Uterus (tissue), 4 donors: Measurements from ENCODE around the gene NUDT3. TPM values are rescaled to one million over a fixed set of nuclear protein-coding genes. Genes with fewer than 3 reads are reported as not detected.
"Not testable (repeated sequence)": the region's sequence is repeated elsewhere in the genome, so short reads cannot be mapped to it uniquely, and the experiment has no call there.

Source experiments
- DNase-seq, 2 donors: peaks; one replicate each; pipeline ENCODE4 v3.0.0-alpha.2; 2019 to 2020
- H3K27ac ChIP-seq, 2 donors: fragments of 200-600 bp; sonication (generic); 1 replicate in 1 of 2; 2 replicates in 1 of 2; pipeline ENCODE4 v1.5.1; 2016 to 2018
- H3K27me3 ChIP-seq, 2 donors: fragments of 200-600 bp; sonication (generic); one replicate each; pipeline ENCODE4 v1.5.1; 2018 to 2019; ENCODE audit warnings: control low read depth in 1 of 2
- H3K36me3 ChIP-seq, 2 donors: fragments of 200-600 bp; sonication (generic); one replicate each; pipeline ENCODE4 v1.5.1; 2019; ENCODE audit warnings: control low read depth in 1 of 2
- H3K4me1 ChIP-seq, 2 donors: fragments of 200-600 bp; sonication (generic); one replicate each; pipeline ENCODE4 v1.5.1; 2018 to 2019; ENCODE audit warnings: control low read depth in 1 of 2
- H3K4me3 ChIP-seq, 2 donors: fragments of 200-600 bp; sonication (generic); 1 replicate in 1 of 2; 2 replicates in 1 of 2; pipeline ENCODE4 v1.5.1; 2018 to 2019; ENCODE audit warnings: mild to moderate bottlenecking in 1 of 2
- H3K9me3 ChIP-seq, 2 donors: fragments of 200-600 bp; sonication (generic); one replicate each; pipeline ENCODE4 v1.5.1; 2019; ENCODE audit warnings: control low read depth in 1 of 2
- CTCF ChIP-seq, 4 experiments: fragments of 200-600 bp in 2 of 4; fragments of 450-650 bp in 2 of 4; sonication (generic) in 2 of 4; IDR thresholded peaks; one replicate each; pipeline ENCODE4 v1.5.1; 2016 to 2019; ENCODE audit warnings: antibody characterized with exemption in 4 of 4, mild to moderate bottlenecking in 2 of 4, moderate library complexity in 1 of 4
- POLR2A ChIP-seq, 2 donors: fragments of 450-650 bp; IDR thresholded peaks; one replicate each; pipeline ENCODE4 v1.6.1; 2016; ENCODE audit warnings: antibody characterized with exemption in 2 of 2, mild to moderate bottlenecking in 1 of 2, moderate library complexity in 1 of 2
- intact Hi-C: fragments of 100-400 bp; cut with DNase I; formaldehyde crosslinking; loops from one replicate; pipeline ENCODE4 v1.15.1; 2023; ENCODE audit warnings: low total_unique reads
- total RNA-seq, 4 donors: library from RNA; depleted of rRNA in 3 of 4; stranded (reverse); fragments of >200 nt in 3 of 4; gene quantifications; one replicate each; pipeline versions ENCODE4 v1.1.0 to v1.2.4, GENCODE V29; 2014 to 2023
- donor health status: DM: yes; HTN: yes; CAD: no.

The NUDT3 gene
- total RNA-seq, 4 donors from 2014 or later: 15.6 to 58.8 (median 38.2) TPM

DNA sequence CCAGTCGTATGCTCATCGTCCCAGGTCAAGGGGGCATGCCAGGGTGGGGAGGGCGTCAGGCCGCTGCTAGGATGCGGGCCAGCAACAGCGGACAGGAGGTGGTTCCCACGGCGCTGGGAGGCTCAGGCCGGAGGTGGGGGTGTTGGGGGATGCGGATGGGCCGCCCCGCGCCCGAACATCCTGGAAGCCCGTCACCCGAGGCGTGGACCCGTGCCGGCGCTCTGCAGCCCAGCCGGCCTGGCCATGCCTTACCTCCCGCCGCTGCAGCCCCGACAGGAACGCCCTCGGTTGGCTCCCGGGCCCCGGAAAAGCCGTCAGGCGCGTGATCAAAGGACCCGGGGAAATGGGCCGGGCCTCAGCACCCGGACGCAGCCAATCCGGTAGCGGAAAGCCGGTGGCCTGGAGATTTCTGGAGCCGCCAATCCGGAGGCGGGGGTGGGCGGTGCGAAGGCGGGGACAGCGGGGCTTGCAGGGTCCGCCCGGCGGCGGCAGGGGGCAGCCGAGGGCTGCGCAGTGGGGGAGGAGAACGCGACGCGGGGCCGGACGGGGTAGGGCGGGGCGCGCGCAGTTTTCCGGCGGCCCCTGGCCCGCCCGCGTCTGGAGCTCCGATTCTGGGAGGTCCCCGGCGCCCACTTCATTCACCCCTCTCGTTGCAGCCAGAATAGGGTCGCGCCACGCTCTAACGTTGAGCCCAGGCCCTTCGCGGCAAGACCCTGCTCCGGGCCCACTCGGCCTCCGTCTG is 143.6 kb downstream of the NUDT3 start, which contains the start of gene SMIM29:
SMIM29 (minus strand) TSS at position 280 of the 742 bp plus-strand sequence. CDS start 1,215 bp downstream, outside the sequence.
- Histone ChIP-seq H3K9me3 (no peaks in the 10 kb centered on the region), H3K27ac (peak within 1 kb of the TSS; percentile 92 to 95), H3K4me1 (peaks cover 8 to 10% of the 10 kb centered on the region in 2 donors), H3K36me3 (no peaks in the 10 kb centered on the region), H3K27me3 (no peaks in the 10 kb centered on the region), H3K4me3 (peak within 1 kb of the TSS; percentile 84 to 91)
- TF ChIP-seq CTCF (IDR thresholded peaks at IDR 0.05) (peak; percentile 95 to 97 (median 97)), POLR2A (IDR thresholded peaks at IDR 0.05) (peak; percentile 68 to 83)
- intact Hi-C loops: loop anchor here (5.0 kb wide), 2 partner anchors 143 to 168 kb away; partner anchors contain the start of gene NUDT3
- DNase-seq: peak; percentile 96 to 98

- no peaks in the 10 kb centered on the region for H3K27me3 ChIP-seq
- no peaks in the 10 kb centered on the region for H3K9me3 ChIP-seq
- intact Hi-C loops: loop anchor here (5.0 kb wide), 2 partner anchors 144 to 169 kb away; partner anchors contain the start of gene NUDT3
- peak overlapping the region; percentile 84 to 91 for H3K4me3 ChIP-seq
- peaks cover 8 to 11% of the 10 kb centered on the region in 2 donors for H3K4me1 ChIP-seq
- peak overlapping the region; percentile 92 to 95 for H3K27ac ChIP-seq
- no peak for TF ChIP-seq POLR2A (IDR thresholded peaks at IDR 0.05)
- DNase-seq: peak; percentile 72 to 75
- H3K36me3 ChIP-seq: no peaks in the 10 kb centered on the region
Observed at GRCh38 chr6:34248198-34248726, 144.2 kb downstream of the NUDT3 start.

- H3K9me3 ChIP-seq: no peaks in the 10 kb centered on the region
- peak in 1 of 2 donors; percentile 23 for DNase-seq
- no peaks in the 10 kb centered on the region for H3K27me3 ChIP-seq
- H3K4me1 ChIP-seq: peaks cover 8 to 11% of the 10 kb centered on the region in 2 donors
- intact Hi-C loops: loop anchor here (5.0 kb wide), 2 partner anchors 145 to 170 kb away; partner anchors contain the start of gene NUDT3
- H3K36me3 ChIP-seq: no peaks in the 10 kb centered on the region
- no peak overlapping the region for H3K4me3 ChIP-seq
- peak overlapping the region; percentile 92 to 95 for H3K27ac ChIP-seq
- TF ChIP-seq POLR2A (IDR thresholded peaks at IDR 0.05): no peak
- TF ChIP-seq CTCF (IDR thresholded peaks at IDR 0.05): no peak
Observed at GRCh38 chr6:34247481-34248197, 144.8 kb downstream of the NUDT3 start.

DNA sequence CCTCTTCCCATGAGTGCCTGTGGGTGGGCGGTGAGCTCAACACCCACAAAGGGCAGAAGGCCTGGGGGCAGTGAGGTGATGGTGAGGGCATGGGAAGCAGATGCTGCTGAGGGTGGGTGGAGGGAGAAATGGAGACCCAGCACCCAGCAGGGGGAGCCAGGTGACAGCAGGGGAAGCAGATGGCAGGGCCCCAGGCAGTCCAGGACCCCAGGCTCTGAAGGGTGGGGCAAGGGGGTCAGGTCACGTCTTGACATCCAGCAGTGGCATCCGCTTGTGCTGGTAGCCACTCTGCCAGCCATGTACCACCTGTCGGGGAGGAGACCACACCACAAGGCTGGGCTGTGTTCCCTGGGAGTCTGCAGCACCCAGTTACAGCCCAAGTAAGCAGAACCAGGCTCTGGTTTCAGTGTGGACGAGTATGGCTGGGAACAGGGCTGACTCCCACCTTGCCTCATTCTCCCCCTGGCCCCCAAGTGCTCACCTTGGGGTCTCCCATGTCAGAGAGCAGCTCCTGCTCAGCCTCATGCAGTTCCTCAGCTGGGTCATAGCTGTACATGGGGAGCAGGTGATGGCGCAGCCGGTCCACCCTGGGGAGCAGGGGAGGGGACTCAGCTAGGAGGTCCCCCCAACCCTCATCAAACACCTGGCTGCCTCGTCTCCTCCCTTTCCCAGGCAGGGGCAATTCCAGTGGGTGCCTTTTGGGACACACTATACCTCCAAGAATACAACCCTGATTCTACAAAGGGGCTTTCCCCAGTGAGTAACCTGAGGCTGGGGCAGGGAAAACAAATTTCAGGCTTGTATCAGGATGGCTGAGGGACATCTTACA is 145.7 kb downstream of the NUDT3 start:
- TF ChIP-seq POLR2A (IDR thresholded peaks at IDR 0.05) (no peak), CTCF (IDR thresholded peaks at IDR 0.05) (no peak)
- H3K4me3 ChIP-seq: no peak overlapping the region
- no peaks in the 10 kb centered on the region for H3K27me3 ChIP-seq
- H3K4me1 ChIP-seq: peaks cover 8 to 11% of the 10 kb centered on the region in 2 donors
- DNase-seq: no peak
- H3K9me3 ChIP-seq: no peaks in the 10 kb centered on the region
- no peak overlapping the region for H3K27ac ChIP-seq
- H3K36me3 ChIP-seq: no peaks in the 10 kb centered on the region
- intact Hi-C loops: loop anchor here (5.0 kb wide), 2 partner anchors 146 to 171 kb away; partner anchors contain the start of gene NUDT3

DNA sequence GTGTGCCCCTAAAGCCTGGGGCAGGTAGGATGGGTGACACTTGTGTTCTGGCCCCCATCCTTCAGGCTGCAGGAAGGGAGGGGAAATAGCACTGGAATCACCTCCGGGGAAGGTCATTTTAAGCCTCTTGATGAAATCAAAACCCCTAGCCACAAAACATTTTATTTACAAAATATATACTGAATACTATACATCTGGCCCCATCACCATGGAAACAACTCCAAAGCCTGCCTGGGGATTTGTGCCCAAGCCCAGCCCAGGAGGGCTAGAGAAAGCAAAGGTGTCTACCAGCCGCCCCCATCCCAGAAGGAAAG is 146.3 kb downstream of the NUDT3 start:
- H3K36me3 ChIP-seq: no peaks in the 10 kb centered on the region
- no peaks in the 10 kb centered on the region for H3K9me3 ChIP-seq
- H3K4me3 ChIP-seq: no peak overlapping the region
- DNase-seq: no peak
- no peaks in the 10 kb centered on the region for H3K27me3 ChIP-seq
- no peak for TF ChIP-seq CTCF (IDR thresholded peaks at IDR 0.05)
- no peak for TF ChIP-seq POLR2A (IDR thresholded peaks at IDR 0.05)
- no peak overlapping the region for H3K27ac ChIP-seq
- intact Hi-C loops: loop anchor here (5.0 kb wide), 2 partner anchors 146 to 171 kb away; partner anchors contain the start of gene NUDT3
- H3K4me1 ChIP-seq: peaks cover 8 to 11% of the 10 kb centered on the region in 2 donors

- peaks cover 8 to 11% of the 10 kb centered on the region in 2 donors for H3K4me1 ChIP-seq
- H3K4me3 ChIP-seq, H3K36me3 ChIP-seq, H3K9me3 ChIP-seq, DNase-seq, H3K27me3 ChIP-seq, H3K27ac ChIP-seq: not testable (repeated sequence)
- intact Hi-C loops: loop anchor here (5.0 kb wide), 2 partner anchors 147 to 172 kb away; partner anchors contain the start of gene NUDT3
Observed at GRCh38 chr6:34245761-34246140, 146.7 kb downstream of the NUDT3 start.

GRCh38 chr6:34245032-34245760 is 147.3 kb downstream of the NUDT3 start:
- H3K27ac ChIP-seq: peak overlapping the region in 1 of 2 donors; percentile 77
- not testable (repeated sequence) for H3K4me3 ChIP-seq, H3K27me3 ChIP-seq, H3K9me3 ChIP-seq, H3K36me3 ChIP-seq
- peaks cover 8 to 11% of the 10 kb centered on the region in 2 donors for H3K4me1 ChIP-seq
- intact Hi-C loops: loop anchor here (5.0 kb wide), 2 partner anchors 147 to 172 kb away; partner anchors contain the start of gene NUDT3
- DNase-seq: peak in 1 of 2 donors; percentile 17
